Endothelial cell of umbilical vein (primary cell): ENCODE data around the gene ZNF488.

Experiments used
- EZH2 ChIP-seq: IDR thresholded peaks from 2 replicates; pipeline ENCODE4 v1.6.1; 2012; ENCODE audit warnings: borderline replicate concordance, low read depth, mild to moderate bottlenecking, moderate library complexity, low read length, inconsistent platforms; ENCODE audit not compliant: severe bottlenecking
- FOS ChIP-seq: IDR thresholded peaks from 2 replicates; pipeline ENCODE4 v1.6.1; 2011; ENCODE audit warnings: mild to moderate bottlenecking, low read length, moderate library complexity, borderline replicate concordance; ENCODE audit not compliant: insufficient read depth
- GATA2 ChIP-seq: IDR thresholded peaks from 2 replicates; pipeline ENCODE4 v1.7.0; 2011; ENCODE audit warnings: low read depth, mild to moderate bottlenecking, moderate library complexity, mixed read lengths, low read length; ENCODE audit not compliant: insufficient read length, insufficient read depth
- JUN ChIP-seq: IDR thresholded peaks from 2 replicates; pipeline ENCODE4 v1.6.1; 2011; ENCODE audit warnings: borderline replicate concordance, low read depth; ENCODE audit not compliant: insufficient read length, insufficient read depth
- MYC ChIP-seq: IDR thresholded peaks from one replicate; pipeline ENCODE4 v1.6.1; 2011; ENCODE audit warnings: mild to moderate bottlenecking, low read depth, low read length
- POLR2A ChIP-seq: IDR thresholded peaks from 2 replicates; pipeline ENCODE4 v1.6.1; 2012; ENCODE audit warnings: low read depth, mild to moderate bottlenecking, control low read depth, low read length
- POLR2AphosphoS5 ChIP-seq: IDR thresholded peaks from 2 replicates; pipeline ENCODE4 v1.6.1; 2012; ENCODE audit warnings: low read depth, mild to moderate bottlenecking, control low read depth, low read length, moderate library complexity; ENCODE audit not compliant: insufficient read depth
- TF ChIP-seq, protein P1 (sequence below), 2 donors: IDR thresholded peaks; 1 replicate in 1 of 2; 2 replicates in 1 of 2; pipeline ENCODE4 v1.5.1; 2011; ENCODE audit warnings: low read length in 2 of 2, mild to moderate bottlenecking in 2 of 2, moderate library complexity in 2 of 2, control low read depth in 1 of 2, inconsistent platforms in 1 of 2, low read depth in 1 of 2; ENCODE audit not compliant: insufficient read depth in 1 of 2; ENCODE audit errors: extremely low read depth in 1 of 2
- TF ChIP-seq, protein P2 (sequence below): IDR thresholded peaks from 2 replicates; pipeline ENCODE4 v1.6.1; 2011; ENCODE audit not compliant: insufficient read depth, insufficient read length

DNA sequence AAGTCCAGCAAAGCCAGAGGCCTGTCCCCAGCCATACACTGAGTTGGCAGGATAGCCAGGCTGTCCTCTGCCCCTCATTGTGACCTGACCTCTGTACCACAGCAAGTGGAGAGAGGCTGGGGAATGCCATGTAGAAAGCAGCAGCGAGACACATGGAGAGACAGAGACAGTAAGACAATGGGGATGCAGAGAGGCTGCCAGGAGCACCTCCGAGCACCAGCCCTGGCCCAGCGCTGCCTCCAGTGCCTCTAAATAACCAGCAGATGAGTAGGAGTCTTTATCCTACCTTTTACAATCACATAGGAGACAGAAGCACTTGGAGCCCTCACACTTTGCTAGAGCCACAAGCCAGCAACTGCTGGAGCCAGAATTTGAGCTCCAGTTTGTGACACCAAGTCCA lies 53.7 kb downstream of the ZNF488 start:
- no peak for TF ChIP-seq POLR2A
- TF ChIP-seq JUN, result no peak
- TF ChIP-seq, protein P1, sequence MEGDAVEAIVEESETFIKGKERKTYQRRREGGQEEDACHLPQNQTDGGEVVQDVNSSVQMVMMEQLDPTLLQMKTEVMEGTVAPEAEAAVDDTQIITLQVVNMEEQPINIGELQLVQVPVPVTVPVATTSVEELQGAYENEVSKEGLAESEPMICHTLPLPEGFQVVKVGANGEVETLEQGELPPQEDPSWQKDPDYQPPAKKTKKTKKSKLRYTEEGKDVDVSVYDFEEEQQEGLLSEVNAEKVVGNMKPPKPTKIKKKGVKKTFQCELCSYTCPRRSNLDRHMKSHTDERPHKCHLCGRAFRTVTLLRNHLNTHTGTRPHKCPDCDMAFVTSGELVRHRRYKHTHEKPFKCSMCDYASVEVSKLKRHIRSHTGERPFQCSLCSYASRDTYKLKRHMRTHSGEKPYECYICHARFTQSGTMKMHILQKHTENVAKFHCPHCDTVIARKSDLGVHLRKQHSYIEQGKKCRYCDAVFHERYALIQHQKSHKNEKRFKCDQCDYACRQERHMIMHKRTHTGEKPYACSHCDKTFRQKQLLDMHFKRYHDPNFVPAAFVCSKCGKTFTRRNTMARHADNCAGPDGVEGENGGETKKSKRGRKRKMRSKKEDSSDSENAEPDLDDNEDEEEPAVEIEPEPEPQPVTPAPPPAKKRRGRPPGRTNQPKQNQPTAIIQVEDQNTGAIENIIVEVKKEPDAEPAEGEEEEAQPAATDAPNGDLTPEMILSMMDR (IDR thresholded peaks at IDR 0.05; ENCODE audit: extremely low read depth in 1 of 2, insufficient read depth in 1 of 2, low read depth in 1 of 2, low read length in 2 of 2), result no peak
- TF ChIP-seq EZH2, result no peak
- TF ChIP-seq POLR2AphosphoS5, result no peak
- no peak for TF ChIP-seq FOS
- TF ChIP-seq, protein P2, sequence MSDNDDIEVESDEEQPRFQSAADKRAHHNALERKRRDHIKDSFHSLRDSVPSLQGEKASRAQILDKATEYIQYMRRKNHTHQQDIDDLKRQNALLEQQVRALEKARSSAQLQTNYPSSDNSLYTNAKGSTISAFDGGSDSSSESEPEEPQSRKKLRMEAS, result no peak
- no peak for TF ChIP-seq GATA2
- no peak for TF ChIP-seq MYC
